A549 (cell line): ENCODE results near the gene BICRAL. TPM values are rescaled to one million over a fixed set of nuclear protein-coding genes. Genes with fewer than 3 reads are reported as not detected.
A peak's percentile ranks its signal among the peaks of the same experiment; 100 is the strongest.
"Not testable (repeated sequence)": the region's sequence is repeated elsewhere in the genome, so short reads cannot be mapped to it uniquely, and the experiment has no call there.

Experiments
- ATAC-seq, 2 experiments: fragments of 200-7000 bp in 1 of 2; fragments of >200 bp in 1 of 2; cut with Nextera tagmentation in 1 of 2; cut with Tn5 transposase in 1 of 2; 3 replicates each; pipeline versions ENCODE4 v1.8.0 to v1.9.1; 2018 to 2020; ENCODE audit warnings: mild to moderate bottlenecking in 1 of 2, moderate library complexity in 1 of 2
- CTCF ChIA-PET: fragments of 300-600 bp; sonication (Branson Sonifier 250); formaldehyde crosslinking; extraction: SDS; loops from one replicate; lab custom pipeline; 2021; ENCODE audit warnings: antibody characterized with exemption, inconsistent platforms; lab: Yijun Ruan, JAX
- POLR2A ChIA-PET: fragments of 350-600 bp; formaldehyde crosslinking; extraction: SDS; loops from one replicate; lab custom pipeline; 2021; ENCODE audit warnings: antibody characterized with exemption, inconsistent platforms; lab: Yijun Ruan, JAX
- DNase-seq, 2 experiments: peaks; one replicate each; pipeline versions ENCODE4 v3.0.0 to v3.0.0-alpha.2; 2011 to 2016; ENCODE audit warnings: low read depth in 1 of 2, low spot score in 1 of 2
- FAIRE-seq: peaks from 2 replicates; lab custom pipeline; 2011; peaks lifted over from hg19 to GRCh38; lab: Jason Lieb, UNC
- H3K27ac ChIP-seq, 2 experiments: fragments of >200 bp; sonication (Bioruptor Twin); formaldehyde crosslinking; 3 replicates each; pipeline ENCODE4 v1.5.1; 2016 to 2017
- H3K4me1 ChIP-seq: fragments of >200 bp; sonication (Bioruptor Twin); formaldehyde crosslinking; 3 replicates; pipeline ENCODE4 v1.6.1; 2016
- H3K4me2 ChIP-seq: fragments of >200 bp; sonication (Bioruptor Twin); formaldehyde crosslinking; 3 replicates; pipeline ENCODE4 v1.6.1; 2016
- H3K4me3 ChIP-seq: fragments of >200 bp; sonication (Bioruptor Twin); formaldehyde crosslinking; 3 replicates; pipeline ENCODE4 v1.5.1; 2016
- H3K9me3 ChIP-seq: fragments of >200 bp; sonication (Bioruptor Twin); formaldehyde crosslinking; 3 replicates; pipeline ENCODE4 v1.6.1; 2016
- ATOH8 ChIP-seq: fragments of 250-450 bp; sonication (Bioruptor Pico); IDR thresholded peaks from 2 replicates; pipeline ENCODE4 v1.5.0; 2020; ENCODE audit warnings: low read depth, mild to moderate bottlenecking, moderate library complexity
- BCL3 ChIP-seq: fragments of >200 bp; sonication (Bioruptor Twin); formaldehyde crosslinking; IDR thresholded peaks from 3 replicates; pipeline ENCODE4 v1.6.1; 2016
- CHD2 ChIP-seq: fragments of 150-350 bp; IDR thresholded peaks from 2 replicates; pipeline ENCODE4 v1.6.1; 2014; ENCODE audit warnings: low read length; ENCODE audit not compliant: partially characterized antibody
- EHF ChIP-seq: fragments of 250-450 bp; sonication (Bioruptor Pico); IDR thresholded peaks from 2 replicates; pipeline ENCODE4 v1.5.0; 2020; ENCODE audit warnings: mild to moderate bottlenecking
- EHMT2 ChIP-seq: fragments of 200-600 bp; sonication (generic); IDR thresholded peaks from 2 replicates; pipeline ENCODE4 v1.6.1; 2016; ENCODE audit warnings: antibody characterized with exemption, low read depth, mild to moderate bottlenecking, moderate library complexity
- FOXS1 ChIP-seq: fragments of 250-450 bp; sonication (Bioruptor Pico); IDR thresholded peaks from 2 replicates; pipeline ENCODE4 v1.5.0; 2020; ENCODE audit warnings: mild to moderate bottlenecking, moderate library complexity
- HES2 ChIP-seq: fragments of >200 bp; sonication (Bioruptor Twin); formaldehyde crosslinking; IDR thresholded peaks from 2 replicates; pipeline ENCODE4 v1.6.1; 2016
- HMGXB4 ChIP-seq: fragments of 250-450 bp; sonication (Bioruptor Pico); IDR thresholded peaks from 2 replicates; pipeline ENCODE4 v1.5.0; 2021; ENCODE audit warnings: mild to moderate bottlenecking, moderate library complexity, borderline replicate concordance
- HOXA7 ChIP-seq: fragments of 250-450 bp; sonication (Bioruptor Pico); IDR thresholded peaks from 2 replicates; pipeline ENCODE4 v1.5.0; 2020; ENCODE audit warnings: mild to moderate bottlenecking, moderate library complexity
- JUN ChIP-seq, 2 experiments: fragments of >200 bp; sonication (Bioruptor Twin); formaldehyde crosslinking; IDR thresholded peaks; 2 replicates in 1 of 2; 3 replicates in 1 of 2; pipeline ENCODE4 v1.6.1; 2016 to 2017
- JUNB ChIP-seq: fragments of >200 bp; sonication (Bioruptor Twin); formaldehyde crosslinking; IDR thresholded peaks from 2 replicates; pipeline ENCODE4 v1.6.1; 2016
- KDM5A ChIP-seq: fragments of 200-600 bp; sonication (generic); IDR thresholded peaks from 2 replicates; pipeline ENCODE4 v1.6.1; 2016; ENCODE audit warnings: antibody characterized with exemption, mild to moderate bottlenecking
- MAZ ChIP-seq: fragments of 150-350 bp; IDR thresholded peaks from 2 replicates; pipeline ENCODE4 v1.6.1; 2014; ENCODE audit warnings: antibody characterized with exemption, low read depth, low read length, borderline replicate concordance
- NFE2L2 ChIP-seq: fragments of 150-350 bp; conservative IDR thresholded peaks from 2 replicates; pipeline ENCODE4 v1.6.1; 2014; ENCODE audit warnings: low read length
- NPAS2 ChIP-seq: fragments of 250-450 bp; sonication (Bioruptor Pico); IDR thresholded peaks from 2 replicates; pipeline ENCODE4 v1.8.0; 2022; ENCODE audit warnings: mild to moderate bottlenecking, moderate library complexity, borderline replicate concordance
- NR3C1 ChIP-seq: fragments of >200 bp; sonication (Bioruptor Twin); formaldehyde crosslinking; IDR thresholded peaks from 3 replicates; pipeline ENCODE4 v1.6.1; 2017
- PHF8 ChIP-seq: fragments of 200-600 bp; sonication (generic); IDR thresholded peaks from 2 replicates; pipeline ENCODE4 v1.6.1; 2016; ENCODE audit warnings: low read depth, mild to moderate bottlenecking, antibody characterized with exemption, moderate library complexity, borderline replicate concordance
- POLR2A ChIP-seq: IDR thresholded peaks from 2 replicates; pipeline ENCODE4 v1.6.1; 2012; ENCODE audit warnings: mild to moderate bottlenecking, low read length
- POLR2AphosphoS2 ChIP-seq: conservative IDR thresholded peaks from 2 replicates; pipeline ENCODE4 v1.6.1; 2012; ENCODE audit warnings: low read length, improper control_type of control experiment, inconsistent platforms
- RCOR1 ChIP-seq: fragments of 150-350 bp; IDR thresholded peaks from 2 replicates; pipeline ENCODE4 v1.6.1; 2014; ENCODE audit warnings: antibody characterized with exemption, low read length, low read depth
- SREBF2 ChIP-seq: fragments of 450-650 bp; IDR thresholded peaks from 2 replicates; pipeline ENCODE4 v1.6.1; 2014; ENCODE audit warnings: mild to moderate bottlenecking, moderate library complexity
- USF2 ChIP-seq: fragments of 450-650 bp; IDR thresholded peaks from 2 replicates; pipeline ENCODE4 v1.6.1; 2014; ENCODE audit warnings: antibody characterized with exemption
- WGBS: methylation state at CpG from one replicate; pipeline ENCODE4 v1.1.6; 2017; ENCODE audit errors: missing lambda C conversion rate; 5-methylcytosine and 5-hydroxymethylcytosine counted together
- polyA minus RNA-seq: library from RNA; depleted of rRNA, polyadenylated mRNA; stranded (reverse); fragments of >200 nt; gene quantifications from 2 replicates; pipeline ENCODE4 v1.2.3, GENCODE V29; 2011; rRNA and poly(A)+ RNA removed
- polyA plus RNA-seq, 4 experiments: library from polyadenylated mRNA; depleted of rRNA in 3 of 4; stranded (reverse); fragments of >200 nt; fragmentation: RNase III in 1 of 4; extraction: RNeasy Plus Mini Kit Qiagen cat#74134 plus additional on column Dnase treatment in 1 of 4; gene quantifications; 2 replicates in 3 of 4; 3 replicates in 1 of 4; pipeline ENCODE4 v1.2.3, GENCODE V29; 2011 to 2017
- TF ChIP-seq, protein P1 (sequence below): IDR thresholded peaks from 2 replicates; pipeline ENCODE4 v1.6.1; 2012

The BICRAL gene
- polyA plus RNA-seq (2011; rRNA removed) (8.6 and 9.0 TPM in 2 replicates), polyA plus RNA-seq (2017; fragmentation: RNase III; extraction: RNeasy Plus Mini Kit Qiagen cat#74134 plus additional on column Dnase treatment) (2.9 to 3.5 TPM (median 3.3 TPM) in 3 replicates), polyA minus RNA-seq (11.6 and 15.3 TPM in 2 replicates)
- 2.7 and 3.5 TPM in 2 replicates for polyA plus RNA-seq (2012; cell fraction: cytosol; rRNA removed)
- polyA plus RNA-seq (2012; cell fraction: nucleus; rRNA removed) = 2.6 and 2.9 TPM in 2 replicates

- POLR2A ChIA-PET = interaction anchor here (0.6 to 4.3 kb wide), 22 partner anchors 9 to 1135 kb away, joined by 3 to 154 read pairs (median 5); partner anchors contain the start of genes RPL7L1, TBCC and UBR2
- H3K4me3 ChIP-seq = peak within 1 kb of the TSS; percentile 70
- H3K27ac ChIP-seq = peak within 1 kb of the TSS; percentile 100
- WGBS = under 1% methylated on average over 21 of the region's 70 CpGs
- no peaks in the 10 kb centered on the region for H3K9me3 ChIP-seq
- DNase-seq (peak; percentile 57 to 69), ATAC-seq (peak; percentile 10 to 59; a peak in 3 of 6 replicates), FAIRE-seq (no peak)
- TF ChIP-seq, protein P1, sequence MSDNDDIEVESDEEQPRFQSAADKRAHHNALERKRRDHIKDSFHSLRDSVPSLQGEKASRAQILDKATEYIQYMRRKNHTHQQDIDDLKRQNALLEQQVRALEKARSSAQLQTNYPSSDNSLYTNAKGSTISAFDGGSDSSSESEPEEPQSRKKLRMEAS = 0 out of 2 replicates have a peak, but pooled peaks have one; percentile 24
- TF ChIP-seq ATOH8 (CRISPR knock-in tag) (no peak), PHF8 (peak; percentile 23; the same call in 1 of the 2 replicates), POLR2A (peak; percentile 26; the same call in 1 of the 2 replicates)
- peak within 1 kb of the TSS; percentile 84 for H3K4me2 ChIP-seq
- CTCF ChIA-PET = interaction anchor here (0.6 to 1.1 kb wide), 2 partner anchors 34 to 71 kb away, joined by 3 read pairs; no protein-coding TSS in a partner anchor
- peaks cover 14% of the 10 kb centered on the region; the same call in 2 of the 3 replicates for H3K4me1 ChIP-seq
Measured at GRCh38 chr6:42781796-42782688, at the start of gene BICRAL. TSS of gene BICRAL (plus strand) at chr6:42782052. CDS start at chr6:42822023, 39,971 bp downstream.

- H3K9me3 ChIP-seq, H3K4me1 ChIP-seq, H3K4me2 ChIP-seq, FAIRE-seq, POLR2A ChIA-PET, H3K4me3 ChIP-seq, ATAC-seq, DNase-seq, H3K27ac ChIP-seq: not testable (repeated sequence)
- 78% methylated on average over 13 of the region's 13 CpGs for WGBS
- CTCF ChIA-PET = interaction anchor here (1.5 kb wide), 1 partner anchor 73 kb away, joined by 3 read pairs; no protein-coding TSS in a partner anchor
Measured at GRCh38 chr6:42733867-42734481, 47.9 kb upstream of the BICRAL start.

- ATAC-seq (no peak), FAIRE-seq (no peak), DNase-seq (no peak)
- peaks cover 8% of the 10 kb centered on the region; the same call in 1 of the 3 replicates for H3K9me3 ChIP-seq
- no peak overlapping the region for H3K4me2 ChIP-seq
- no peak overlapping the region for H3K27ac ChIP-seq
- CTCF ChIA-PET = interaction anchor here (0.9 to 1.7 kb wide), 2 partner anchors 9 to 141 kb away, joined by 4 to 8 read pairs; no protein-coding TSS in a partner anchor
- POLR2A ChIA-PET = interaction anchor here (1.7 kb wide), 1 partner anchor 10 kb away, joined by 7 read pairs; the partner anchor contains the start of gene TBCC
- TF ChIP-seq USF2 (no peak), HOXA7 (no peak), RCOR1 (no peak), EHF (CRISPR knock-in tag) (no peak), KDM5A (no peak), NR3C1 (no peak), HES2 (no peak), JUN (IDR thresholded peaks at IDR 0.05) (no peak), POLR2AphosphoS2 (no peak), NFE2L2 (no peak), MAZ (no peak), CHD2 (no peak), NPAS2 (CRISPR knock-in tag) (no peak), SREBF2 (no peak), BCL3 (no peak), JUNB (no peak), HMGXB4 (CRISPR knock-in tag) (no peak), EHMT2 (no peak), FOXS1 (CRISPR knock-in tag) (no peak)
- TF ChIP-seq, protein P1 = no peak
- no peaks in the 10 kb centered on the region for H3K4me1 ChIP-seq
- WGBS = 91% methylated on average over 3 of the region's 3 CpGs
- H3K4me3 ChIP-seq = no peak overlapping the region
Measured at GRCh38 chr6:42735976-42736375, 45.9 kb upstream of the BICRAL start.
